Ectodermal cell (in vitro differentiated cells): ENCODE measurements around the gene PDE4A.
"Not testable (repeated sequence)": the region's sequence is repeated elsewhere in the genome, so short reads cannot be mapped to it uniquely, and the experiment has no call there.

Experiments
- H3K27ac ChIP-seq: 2 replicates; pipeline ENCODE4 v1.7.0; 2013; ENCODE audit warnings: mild to moderate bottlenecking, low read depth, low read length; ENCODE audit not compliant: insufficient read depth, poor library complexity, severe bottlenecking
- H3K27me3 ChIP-seq: 2 replicates; pipeline ENCODE4 v1.7.0; 2013; ENCODE audit warnings: mild to moderate bottlenecking, low read length; ENCODE audit not compliant: insufficient read depth, control insufficient read depth, poor library complexity, severe bottlenecking
- H3K36me3 ChIP-seq: one replicate; pipeline ENCODE4 v1.7.0; 2013; ENCODE audit warnings: low read length; ENCODE audit not compliant: control insufficient read depth, insufficient read depth
- H3K4me1 ChIP-seq: one replicate; pipeline ENCODE4 v1.7.0; 2013; ENCODE audit warnings: low read length; ENCODE audit not compliant: control insufficient read depth, insufficient read depth
- H3K4me3 ChIP-seq: 2 replicates; pipeline ENCODE4 v1.7.0; 2013; ENCODE audit warnings: low read depth, low read length, control low read depth; ENCODE audit not compliant: insufficient read depth
- H3K9me3 ChIP-seq: 2 replicates; pipeline ENCODE4 v1.7.0; 2013; ENCODE audit warnings: mild to moderate bottlenecking, low read length, moderate library complexity; ENCODE audit not compliant: control insufficient read depth
- WGBS, 2 experiments: methylation state at CpG; one replicate each; pipeline ENCODE4 v1.1.7; 2013; ENCODE audit warnings: missing lambda C conversion rate in 2 of 2; 5-methylcytosine and 5-hydroxymethylcytosine counted together

PDE4A gene

DNA sequence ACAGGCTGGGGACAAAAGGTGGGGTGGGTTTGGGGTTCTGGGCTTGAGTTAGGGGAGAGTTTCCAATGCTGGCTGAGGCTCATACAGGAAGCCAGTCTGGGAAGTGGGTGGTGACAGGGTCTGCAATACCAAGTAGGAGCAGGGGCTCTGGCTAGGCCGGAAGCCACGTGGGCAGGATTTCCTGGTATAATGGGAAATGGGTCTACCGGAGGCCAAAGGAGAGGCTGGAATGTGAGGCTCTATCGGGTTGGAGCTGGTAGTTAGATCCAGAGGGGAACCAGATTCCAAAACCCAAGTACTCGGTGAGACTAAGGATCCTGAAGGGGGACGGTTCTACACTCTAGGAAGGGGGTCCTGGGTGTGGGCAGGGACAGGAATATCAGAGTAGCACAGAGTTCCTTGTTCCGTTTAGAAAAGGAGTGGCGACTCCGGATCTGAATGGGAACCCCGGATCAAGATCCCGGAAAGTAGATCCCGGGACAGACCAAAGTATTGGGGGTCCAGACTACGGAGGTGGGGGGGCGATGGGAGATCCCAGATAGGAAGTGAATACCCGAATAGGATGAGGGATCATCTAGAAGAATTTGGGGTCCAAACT lies 17.8 kb upstream of the PDE4A start:
- H3K4me1 ChIP-seq: peaks cover 5% of the 10 kb centered on the region
- H3K4me3 ChIP-seq: peak overlapping the region; percentile 95
- no peak overlapping the region for H3K27ac ChIP-seq
- no peaks in the 10 kb centered on the region for H3K36me3 ChIP-seq
- H3K9me3 ChIP-seq: no peaks in the 10 kb centered on the region
- 5 to 6% methylated on average over 15 of the region's 15 CpGs for WGBS, 2 experiments
- H3K27me3 ChIP-seq: peaks cover 31% of the 10 kb centered on the region

DNA sequence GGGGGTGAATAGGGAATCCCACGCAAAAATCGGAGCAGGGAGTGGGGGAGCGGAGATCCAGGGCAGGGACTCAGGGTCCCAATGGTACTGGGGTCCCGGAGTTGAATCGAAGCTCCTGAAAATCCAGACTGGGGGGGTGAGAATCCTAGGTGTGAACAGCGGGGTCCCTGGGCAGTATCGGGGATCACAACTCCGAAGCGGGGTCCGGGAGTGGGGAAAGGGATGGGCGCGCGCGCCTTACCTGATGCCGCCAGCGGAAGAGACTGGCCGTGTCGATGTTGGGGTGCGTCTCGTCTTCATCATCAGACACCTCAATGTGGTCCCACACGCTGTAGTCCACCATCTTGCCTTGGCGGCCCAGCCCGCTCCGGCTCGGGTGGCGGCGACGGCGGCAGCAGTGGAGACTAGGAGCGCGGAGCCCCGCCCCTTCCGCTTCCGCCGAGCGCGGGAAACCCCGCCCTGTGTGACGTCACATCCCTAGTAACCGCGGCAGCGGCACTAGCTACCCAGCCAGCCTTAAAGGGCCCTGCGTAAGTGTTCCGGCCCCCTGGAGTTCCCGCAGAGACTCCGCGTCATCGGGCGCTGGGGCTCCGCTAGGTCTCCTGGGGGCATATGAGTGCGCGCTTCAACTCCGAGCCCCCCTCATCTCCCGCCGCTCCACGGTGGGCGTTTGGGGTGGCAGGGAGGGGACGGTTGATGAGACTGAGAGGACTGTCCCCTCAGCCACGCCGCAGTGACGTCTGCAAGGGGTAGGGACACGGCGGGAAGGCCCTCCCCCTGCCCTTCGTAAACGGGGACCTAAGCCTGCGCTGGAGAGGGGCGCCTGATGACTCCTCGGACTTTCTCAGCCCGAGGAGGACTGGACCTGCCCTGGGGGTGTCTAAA lies 17.0 kb upstream of the PDE4A start, which contains the start of gene CDC37:
Gene CDC37, minus strand, starts transcription at position 406 of the 885 bp plus-strand sequence. Its CDS starts 63 bp downstream, at position 343.
- H3K4me3 ChIP-seq: peak within 1 kb of the TSS; percentile 95
- no peaks in the 10 kb centered on the region for H3K9me3 ChIP-seq
- H3K27me3 ChIP-seq: peaks cover 38% of the 10 kb centered on the region
- peaks cover 5% of the 10 kb centered on the region for H3K4me1 ChIP-seq
- H3K27ac ChIP-seq: peak within 1 kb of the TSS; percentile 81
- H3K36me3 ChIP-seq: no peaks in the 10 kb centered on the region
- 0 to 1% methylated on average over 69 of the region's 69 CpGs for WGBS, 2 experiments

DNA sequence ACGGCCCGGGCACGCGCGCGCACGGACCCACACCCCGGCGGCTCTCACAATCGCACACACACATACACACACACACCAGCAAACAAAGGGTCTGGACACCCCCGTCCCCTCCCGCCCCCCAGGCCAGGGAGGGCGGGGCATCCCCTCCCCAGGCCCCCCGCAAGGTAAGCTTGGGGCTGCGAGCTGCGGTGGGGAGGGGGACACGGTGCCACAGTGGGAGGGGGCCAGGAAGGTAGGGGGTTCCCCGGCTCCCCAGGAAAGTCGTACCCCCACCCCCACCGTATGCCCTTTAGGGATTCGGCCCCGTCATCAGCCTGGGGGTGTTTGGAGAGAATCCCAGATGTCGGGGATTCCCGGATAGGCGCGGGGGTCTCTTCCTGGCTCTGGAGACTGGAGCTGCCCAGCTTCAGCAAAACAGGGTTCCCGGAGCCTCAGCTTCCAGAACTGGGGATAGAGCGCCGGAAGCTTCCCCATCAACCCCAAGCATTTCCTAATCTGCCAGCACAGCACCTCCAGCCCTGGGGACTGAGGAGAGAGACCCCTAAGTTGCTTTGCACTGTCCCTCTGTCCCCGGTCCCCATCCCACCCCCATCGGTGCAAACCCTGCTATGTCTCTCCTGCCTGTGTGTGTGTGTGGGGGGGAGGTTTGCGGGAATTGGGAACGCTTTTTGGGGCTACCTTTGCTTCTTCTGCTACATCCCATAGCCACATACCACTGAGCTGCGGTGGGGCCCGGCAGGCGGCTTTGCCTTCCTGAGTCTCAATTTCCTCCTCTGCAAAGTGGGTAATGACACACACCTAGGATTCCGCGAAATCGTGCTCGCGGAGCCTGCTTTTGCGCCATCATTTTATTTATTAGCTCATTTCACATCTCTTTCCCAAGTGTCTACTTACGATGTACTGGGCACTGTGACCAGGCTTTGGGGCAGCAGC lies 15.2 kb upstream of the PDE4A start:
- Histone ChIP-seq H3K4me3 (peak overlapping the region; percentile 95), H3K27me3 (peaks cover 42% of the 10 kb centered on the region), H3K27ac (no peak overlapping the region), H3K4me1 (peaks cover 5% of the 10 kb centered on the region), H3K9me3 (no peaks in the 10 kb centered on the region), H3K36me3 (no peaks in the 10 kb centered on the region)
- 19 to 23% methylated on average over 36 to 40 of the region's 43 CpGs for WGBS, 2 experiments

DNA sequence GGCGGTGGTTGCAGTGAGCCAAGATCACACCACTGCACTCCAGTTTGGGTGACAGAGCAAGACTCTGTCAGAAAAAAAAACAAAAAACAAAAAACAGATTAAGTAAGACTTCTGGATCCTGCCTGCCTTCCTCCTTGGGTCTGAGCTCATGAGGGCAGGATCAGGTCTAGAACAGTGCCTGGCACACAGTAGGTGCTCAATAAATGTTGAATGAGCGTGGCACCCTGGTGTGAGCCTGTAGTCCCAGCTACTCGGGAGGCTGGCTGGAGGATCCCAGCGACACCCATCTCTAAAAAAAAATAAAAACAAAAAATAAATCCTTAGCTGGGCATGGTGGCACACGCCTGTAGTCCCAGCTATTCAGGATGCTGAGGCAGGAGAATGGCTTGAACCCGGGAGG lies 14.1 kb upstream of the PDE4A start:
- Histone ChIP-seq H3K27ac (no peak overlapping the region), H3K4me3 (no peak overlapping the region), H3K9me3 (no peaks in the 10 kb centered on the region), H3K27me3 (peaks cover 42% of the 10 kb centered on the region), H3K4me1 (peaks cover 5% of the 10 kb centered on the region), H3K36me3 (no peaks in the 10 kb centered on the region)
- WGBS, 2 experiments: 77 to 79% methylated on average over 6 of the region's 6 CpGs

DNA sequence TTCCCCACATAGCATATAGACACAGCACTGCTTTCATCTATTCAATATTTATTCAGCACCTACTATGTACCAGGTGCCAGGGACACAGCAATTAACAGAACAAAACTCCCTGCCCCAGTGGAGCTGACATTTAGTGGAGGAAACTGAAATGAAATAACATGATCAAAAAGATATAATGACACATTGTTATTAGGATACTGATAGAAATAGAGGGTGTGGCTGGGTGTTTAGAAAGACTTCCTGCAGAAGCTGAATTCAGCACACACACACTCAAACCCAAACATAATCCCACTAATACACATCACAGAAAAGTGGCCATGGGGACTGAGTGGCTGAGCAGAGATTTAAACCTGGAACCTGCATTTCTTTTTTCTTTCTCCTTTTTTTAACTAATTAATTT lies 13.2 kb upstream of the PDE4A start:
- H3K4me3 ChIP-seq: no peak overlapping the region
- H3K36me3 ChIP-seq: no peaks in the 10 kb centered on the region
- peaks cover 42% of the 10 kb centered on the region for H3K27me3 ChIP-seq
- H3K9me3 ChIP-seq: no peaks in the 10 kb centered on the region
- H3K27ac ChIP-seq: no peak overlapping the region
- peaks cover 4% of the 10 kb centered on the region for H3K4me1 ChIP-seq

DNA sequence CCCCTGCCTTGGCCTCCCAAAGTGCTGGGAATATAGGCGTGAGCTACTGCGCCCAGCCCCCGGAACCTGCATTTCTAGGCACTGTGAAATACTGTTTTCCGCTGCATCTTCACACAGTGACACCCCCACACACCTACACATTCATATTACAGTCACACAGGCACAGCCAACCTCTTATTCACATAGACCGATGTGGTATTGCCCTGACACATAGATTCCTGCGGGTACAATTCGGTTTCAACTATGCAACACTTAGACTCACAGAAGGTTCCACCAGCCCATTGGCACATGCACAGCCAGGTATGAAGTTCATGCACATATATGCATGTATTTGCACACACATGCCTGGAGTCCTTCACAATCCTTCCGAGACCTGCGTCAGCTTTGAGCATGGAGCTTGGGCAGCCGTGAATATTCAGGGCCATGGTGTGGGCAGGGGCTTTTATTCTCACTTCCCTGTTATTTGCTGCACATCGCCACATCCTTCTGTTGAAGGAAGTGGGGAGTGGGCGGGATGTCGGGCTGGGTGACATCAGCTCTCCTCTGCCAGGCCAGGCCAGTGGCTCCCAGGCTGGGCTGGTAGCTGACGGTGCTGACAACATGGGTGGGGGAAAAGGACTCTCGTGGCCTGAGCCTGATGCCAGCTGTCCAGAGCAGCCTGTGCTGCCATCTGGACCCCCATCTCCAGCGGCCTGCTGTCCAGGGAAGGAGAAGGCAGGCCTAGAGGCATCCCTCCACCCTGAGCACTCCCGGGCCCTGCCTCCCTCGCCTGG lies 11.6 kb upstream of the PDE4A start:
- 80 to 81% methylated on average over 18 of the region's 18 CpGs for WGBS, 2 experiments
- H3K4me1 ChIP-seq: no peaks in the 10 kb centered on the region
- H3K36me3 ChIP-seq: no peaks in the 10 kb centered on the region
- peaks cover 42% of the 10 kb centered on the region for H3K27me3 ChIP-seq
- no peak overlapping the region for H3K27ac ChIP-seq
- no peak overlapping the region for H3K4me3 ChIP-seq
- H3K9me3 ChIP-seq: no peaks in the 10 kb centered on the region

DNA sequence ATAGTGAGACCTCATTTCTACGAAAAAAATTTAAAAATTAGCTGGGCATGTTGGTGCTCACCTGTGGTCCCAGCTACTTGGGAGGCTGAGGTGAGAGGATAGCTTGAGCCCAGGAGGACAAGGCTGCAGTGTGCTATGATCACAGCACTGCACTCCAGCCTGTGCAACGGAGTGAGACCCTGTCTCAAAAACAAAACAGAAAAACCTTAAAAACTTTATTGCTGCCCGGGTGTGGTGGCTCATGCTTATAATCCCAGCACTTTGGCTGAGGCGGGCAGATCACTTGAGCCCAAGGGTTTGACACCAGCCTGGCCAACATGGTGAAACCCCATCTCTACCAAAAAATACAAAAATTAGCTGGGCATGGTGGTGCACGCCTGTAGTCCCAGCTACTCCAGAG lies 9.1 kb upstream of the PDE4A start:
- peaks cover 42% of the 10 kb centered on the region for H3K27me3 ChIP-seq
- not testable (repeated sequence) for H3K4me3 ChIP-seq, H3K36me3 ChIP-seq, H3K4me1 ChIP-seq, H3K27ac ChIP-seq, H3K9me3 ChIP-seq
- 83 to 87% methylated on average over 5 of the region's 5 CpGs for WGBS, 2 experiments

DNA sequence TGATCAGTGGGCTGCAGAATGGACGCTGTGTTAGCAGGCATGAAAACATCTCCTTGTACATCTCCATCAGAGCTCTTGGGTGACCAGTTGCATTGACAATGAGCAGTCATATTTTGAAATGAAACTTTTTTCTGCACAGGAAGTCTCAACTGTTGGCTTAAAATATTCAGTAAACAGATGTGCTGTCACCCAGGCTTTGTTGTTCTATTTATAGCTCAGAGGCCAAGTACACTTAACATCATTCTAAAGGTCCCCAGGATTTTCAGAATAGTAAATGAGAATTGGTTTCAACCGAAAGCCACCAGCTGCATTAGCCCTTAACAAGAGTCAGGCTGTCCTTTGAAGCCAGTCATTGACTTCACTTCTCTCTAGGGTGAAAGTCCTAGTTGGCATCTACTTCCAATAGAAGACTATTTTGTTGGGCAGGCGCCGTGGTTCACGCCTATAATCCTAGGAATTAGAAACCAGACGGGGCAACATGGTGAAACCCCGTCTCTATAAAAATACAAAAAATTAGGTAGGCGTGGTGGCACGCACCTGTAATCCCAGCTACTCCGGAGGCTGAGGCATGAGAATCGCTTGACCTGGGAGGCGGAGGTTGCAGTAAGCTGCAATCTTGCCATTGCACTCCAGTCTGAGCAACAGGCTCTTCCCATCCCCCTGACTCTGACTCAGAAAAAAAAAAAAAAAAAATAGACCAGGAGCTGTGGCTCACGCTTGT lies 7.9 kb upstream of the PDE4A start:
- Histone ChIP-seq H3K27me3 (peaks cover 43% of the 10 kb centered on the region), H3K4me3 (no peak overlapping the region), H3K9me3 (no peaks in the 10 kb centered on the region), H3K4me1 (peaks cover 3% of the 10 kb centered on the region), H3K27ac (no peak overlapping the region), H3K36me3 (no peaks in the 10 kb centered on the region)
- WGBS, 2 experiments: 83 to 85% methylated on average over 13 of the region's 13 CpGs

DNA sequence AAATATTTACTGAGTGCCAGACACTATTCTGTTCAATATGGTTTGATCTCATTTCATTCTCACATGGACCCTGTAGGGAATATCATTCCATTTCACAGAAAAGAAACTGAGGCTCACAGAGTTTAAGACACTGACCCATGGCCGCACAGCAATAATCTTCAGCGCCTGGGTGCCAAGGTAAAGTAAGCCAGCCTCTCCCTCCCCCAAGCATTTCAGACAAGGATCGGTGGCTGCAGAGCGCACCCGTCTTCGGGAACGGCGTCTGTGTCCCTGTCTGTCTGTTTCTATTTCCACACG lies 4.3 kb upstream of the PDE4A start:
- Histone ChIP-seq H3K27me3 (peaks cover 67% of the 10 kb centered on the region), H3K4me1 (peaks cover 22% of the 10 kb centered on the region), H3K9me3 (no peaks in the 10 kb centered on the region), H3K4me3 (peak overlapping the region; percentile 36), H3K36me3 (no peaks in the 10 kb centered on the region), H3K27ac (no peak overlapping the region)
- 13% methylated on average over 9 of the region's 9 CpGs for WGBS, 2 experiments
